ENCODE measurements around the gene MEIKIN.

Gene MEIKIN

GRCh38 chr5:131959906-131960305 is 14.4 kb upstream of the MEIKIN start:
- in situ Hi-C loops (cut with HindIII; ENCODE audit: low sequenced_read_pairs) = no loop called here
- no peak overlapping the region for H3K4me3 ChIP-seq (ENCODE audit: low read depth, low read length)
- no peak for DNase-seq (ENCODE audit: low read depth, low spot score)
- TF ChIP-seq, protein P1, sequence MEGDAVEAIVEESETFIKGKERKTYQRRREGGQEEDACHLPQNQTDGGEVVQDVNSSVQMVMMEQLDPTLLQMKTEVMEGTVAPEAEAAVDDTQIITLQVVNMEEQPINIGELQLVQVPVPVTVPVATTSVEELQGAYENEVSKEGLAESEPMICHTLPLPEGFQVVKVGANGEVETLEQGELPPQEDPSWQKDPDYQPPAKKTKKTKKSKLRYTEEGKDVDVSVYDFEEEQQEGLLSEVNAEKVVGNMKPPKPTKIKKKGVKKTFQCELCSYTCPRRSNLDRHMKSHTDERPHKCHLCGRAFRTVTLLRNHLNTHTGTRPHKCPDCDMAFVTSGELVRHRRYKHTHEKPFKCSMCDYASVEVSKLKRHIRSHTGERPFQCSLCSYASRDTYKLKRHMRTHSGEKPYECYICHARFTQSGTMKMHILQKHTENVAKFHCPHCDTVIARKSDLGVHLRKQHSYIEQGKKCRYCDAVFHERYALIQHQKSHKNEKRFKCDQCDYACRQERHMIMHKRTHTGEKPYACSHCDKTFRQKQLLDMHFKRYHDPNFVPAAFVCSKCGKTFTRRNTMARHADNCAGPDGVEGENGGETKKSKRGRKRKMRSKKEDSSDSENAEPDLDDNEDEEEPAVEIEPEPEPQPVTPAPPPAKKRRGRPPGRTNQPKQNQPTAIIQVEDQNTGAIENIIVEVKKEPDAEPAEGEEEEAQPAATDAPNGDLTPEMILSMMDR (IDR thresholded peaks at IDR 0.05; ENCODE audit: low read depth, low read length) = no peak

DNA sequence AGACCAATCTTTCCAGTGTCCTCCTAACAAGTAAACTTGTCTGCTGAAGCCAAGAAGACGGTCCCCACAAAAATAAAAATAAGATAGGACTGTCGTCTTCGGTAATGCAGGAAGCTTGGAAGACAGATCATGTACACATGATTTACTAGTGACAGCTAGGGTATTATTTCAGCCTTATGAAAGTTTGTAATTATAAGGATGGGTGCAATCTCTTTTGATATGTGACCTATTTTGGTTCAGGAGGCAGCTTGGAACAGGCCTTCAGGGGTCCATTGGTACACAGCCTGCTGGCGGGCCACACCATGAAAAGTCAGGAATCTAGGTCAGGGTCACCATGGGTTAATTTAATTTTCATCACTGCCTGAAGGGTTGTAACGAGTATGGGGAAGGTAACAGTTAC is 13.7 kb upstream of the MEIKIN start:
- no peak overlapping the region for H3K4me3 ChIP-seq (ENCODE audit: low read depth, low read length)
- TF ChIP-seq, protein P1 (IDR thresholded peaks at IDR 0.05; ENCODE audit: low read depth, low read length) = no peak
- no peak for DNase-seq (ENCODE audit: low read depth, low spot score)
- in situ Hi-C loops (cut with HindIII; ENCODE audit: low sequenced_read_pairs) = no loop called here

DNA sequence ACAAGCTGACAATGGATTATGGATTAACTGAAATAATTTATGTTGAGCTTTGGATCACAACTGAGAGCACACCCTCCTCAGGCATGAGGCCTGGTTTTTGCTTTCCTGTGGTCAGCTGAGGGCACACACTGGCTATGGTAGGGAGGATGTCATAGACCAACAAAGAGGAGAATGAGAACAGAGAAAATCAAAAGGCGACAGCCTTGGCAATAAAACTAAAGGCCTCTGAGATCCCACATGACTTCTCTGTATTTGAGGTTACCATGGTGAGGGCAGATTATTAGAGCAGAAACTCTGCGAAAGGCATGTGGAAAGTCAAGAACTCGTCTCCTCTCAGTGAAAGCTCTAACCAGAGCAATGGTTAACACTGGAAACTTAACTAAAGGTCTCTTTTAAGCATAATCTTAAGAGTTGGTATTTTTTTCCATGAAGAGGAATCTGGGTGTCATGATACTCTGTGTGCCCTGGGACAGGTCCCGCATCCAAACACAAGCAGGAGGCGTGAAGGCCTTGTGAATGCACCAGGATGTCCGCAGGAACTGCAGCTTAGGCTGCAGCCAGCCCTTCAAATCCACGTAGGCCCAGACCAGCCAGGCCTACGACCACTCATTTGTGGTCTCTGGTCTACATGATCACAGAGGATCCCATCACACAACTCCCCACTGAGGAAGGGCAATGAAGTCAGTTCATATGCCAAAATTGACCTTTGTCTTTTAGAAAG is 12.4 kb upstream of the MEIKIN start:
- DNase-seq (ENCODE audit: low read depth, low spot score) = no peak
- TF ChIP-seq, protein P1 (IDR thresholded peaks at IDR 0.05; ENCODE audit: low read depth, low read length) = no peak
- in situ Hi-C loops (cut with HindIII; ENCODE audit: low sequenced_read_pairs) = no loop called here
- H3K4me3 ChIP-seq (ENCODE audit: low read depth, low read length) = no peak overlapping the region

DNA sequence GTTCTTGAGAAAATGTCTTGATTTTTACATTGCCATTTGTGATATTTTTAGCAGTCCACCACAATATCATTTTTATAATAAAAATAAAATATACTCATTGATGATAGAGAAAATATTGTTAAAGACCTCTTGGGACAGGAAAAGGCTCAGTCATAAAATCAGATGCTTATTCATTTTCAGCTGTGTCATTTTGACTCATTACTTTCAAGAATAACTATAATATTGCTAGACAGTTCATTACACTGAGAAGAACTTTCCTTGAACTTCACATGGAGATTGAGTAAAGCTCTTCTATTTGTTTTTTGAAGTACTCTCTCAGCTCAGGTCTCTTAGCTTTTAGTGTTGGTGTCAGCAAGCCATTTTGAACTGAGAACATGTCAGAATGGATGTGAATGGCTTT is 8.5 kb upstream of the MEIKIN start:
- no peak for DNase-seq (ENCODE audit: low read depth, low spot score)
- H3K4me3 ChIP-seq (ENCODE audit: low read depth, low read length) = no peak overlapping the region
- TF ChIP-seq, protein P1 (IDR thresholded peaks at IDR 0.05; ENCODE audit: low read depth, low read length) = no peak
- in situ Hi-C loops (cut with HindIII; ENCODE audit: low sequenced_read_pairs) = no loop called here

GRCh38 chr5:131952301-131952857 is 6.9 kb upstream of the MEIKIN start:
- TF ChIP-seq, protein P1 (IDR thresholded peaks at IDR 0.05; ENCODE audit: low read depth, low read length) = no peak
- peak; percentile 6 for DNase-seq (ENCODE audit: low read depth, low spot score)
- in situ Hi-C loops (cut with HindIII; ENCODE audit: low sequenced_read_pairs) = no loop called here
- H3K4me3 ChIP-seq (ENCODE audit: low read depth, low read length) = no peak overlapping the region

DNA sequence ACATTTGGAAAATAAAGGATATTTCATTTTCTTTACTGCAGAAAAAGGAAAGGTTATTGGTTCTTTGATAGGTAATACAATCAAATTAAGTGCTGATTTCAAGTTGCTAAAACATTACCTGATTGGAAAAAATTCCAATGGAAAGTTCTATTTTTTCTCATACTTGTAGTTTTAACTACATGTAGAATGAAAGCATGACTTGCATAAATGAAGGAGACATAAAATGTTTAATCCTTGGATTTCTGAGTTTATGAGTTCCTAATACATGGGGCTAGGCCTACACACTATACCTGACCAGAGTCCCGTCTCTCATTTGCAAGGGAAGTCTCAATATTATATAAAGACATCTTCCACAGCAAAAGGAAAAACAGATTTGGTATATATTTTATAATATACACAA is 5.2 kb upstream of the MEIKIN start:
- DNase-seq (ENCODE audit: low read depth, low spot score) = no peak
- in situ Hi-C loops (cut with HindIII; ENCODE audit: low sequenced_read_pairs) = no loop called here
- no peak overlapping the region for H3K4me3 ChIP-seq (ENCODE audit: low read depth, low read length)
- TF ChIP-seq, protein P1 (IDR thresholded peaks at IDR 0.05; ENCODE audit: low read depth, low read length) = no peak
